IMR-90 (cell line): Measurements from ENCODE around the gene KATNB1. TPM values are rescaled to one million over a fixed set of nuclear protein-coding genes. Genes with fewer than 3 reads are reported as not detected.

Experiments
- ATAC-seq: fragments of 200-7000 bp; cut with Tn5 transposase; 2 replicates; pipeline ENCODE4 v1.9.1; 2020; ENCODE audit warnings: low read depth, mild to moderate bottlenecking, moderate library complexity
- BruUV-seq: library from RNA; stranded (reverse); fragments of 400-500 nt; replicated peaks from 2 replicates; lab custom pipeline; 2021; lab: Mats Ljungman, UMichigan
- CTCF ChIA-PET: fragments of 300-600 bp; formaldehyde crosslinking; extraction: SDS; loops from one replicate; lab custom pipeline; 2021; ENCODE audit warnings: antibody characterized with exemption; lab: Yijun Ruan, JAX
- POLR2A ChIA-PET: fragments of 300-600 bp; sonication (Branson Sonifier 250); formaldehyde crosslinking; loops from one replicate; lab custom pipeline; 2022; ENCODE audit warnings: antibody characterized with exemption; ENCODE audit not compliant: unreplicated experiment; lab: Charles Lee
- DNase-seq: peaks from one replicate; pipeline ENCODE4 v3.0.0; 2013
- H2AFZ ChIP-seq: replicated peaks from 2 replicates; pipeline ENCODE3; 2013; ENCODE audit warnings: low read length, mild to moderate bottlenecking; ENCODE audit not compliant: poor library complexity
- H2AK5ac ChIP-seq: 2 replicates; pipeline ENCODE4 v1.6.1; 2013; ENCODE audit warnings: low read depth, low read length, inconsistent platforms
- H2AK9ac ChIP-seq: replicated peaks from 2 replicates; pipeline ENCODE3; 2013; ENCODE audit warnings: mild to moderate bottlenecking, low read depth, low read length, moderate library complexity; ENCODE audit not compliant: poor library complexity
- H2BK120ac ChIP-seq: 2 replicates; pipeline ENCODE4 v1.6.1; 2013; ENCODE audit warnings: low read depth, low read length, inconsistent platforms
- H2BK15ac ChIP-seq: 3 replicates; pipeline ENCODE4 v1.6.1; 2013; ENCODE audit warnings: low read depth, low read length, inconsistent platforms
- H2BK20ac ChIP-seq: 2 replicates; pipeline ENCODE4 v1.6.1; 2013; ENCODE audit warnings: low read depth, mild to moderate bottlenecking, inconsistent platforms, low read length, moderate library complexity
- H2BK5ac ChIP-seq: 2 replicates; pipeline ENCODE4 v1.6.1; 2013; ENCODE audit warnings: mild to moderate bottlenecking, low read depth, low read length, inconsistent platforms; ENCODE audit not compliant: poor library complexity, severe bottlenecking
- H3K14ac ChIP-seq: replicated peaks from 2 replicates; pipeline ENCODE4 v1.6.1; 2013; ENCODE audit warnings: low read depth, low read length, inconsistent platforms
- H3K18ac ChIP-seq: 2 replicates; pipeline ENCODE4 v1.6.1; 2013; ENCODE audit warnings: low read depth, low read length, control low read depth
- H3K23ac ChIP-seq: 2 replicates; pipeline ENCODE4 v1.6.1; 2013; ENCODE audit warnings: low read depth, low read length, inconsistent platforms
- H3K27ac ChIP-seq: 2 replicates; pipeline ENCODE4 v1.5.1; 2013; ENCODE audit warnings: mild to moderate bottlenecking, control low read depth, low read length; ENCODE audit not compliant: insufficient read depth
- H3K27me3 ChIP-seq: 2 replicates; pipeline ENCODE4 v1.6.1; 2013; ENCODE audit warnings: low read length; ENCODE audit not compliant: control insufficient read depth, insufficient read depth
- H3K36me3 ChIP-seq: 2 replicates; pipeline ENCODE4 v1.6.1; 2013; ENCODE audit warnings: low read length, mixed read lengths; ENCODE audit not compliant: control insufficient read depth, insufficient read depth
- H3K4ac ChIP-seq: 2 replicates; pipeline ENCODE4 v1.6.1; 2013; ENCODE audit warnings: low read depth, low read length, inconsistent platforms
- H3K4me1 ChIP-seq: 2 replicates; pipeline ENCODE4 v1.6.1; 2013; ENCODE audit warnings: low read length, mixed read lengths; ENCODE audit not compliant: control insufficient read depth, insufficient read depth
- H3K4me2 ChIP-seq: 2 replicates; pipeline ENCODE4 v1.6.1; 2013; ENCODE audit warnings: low read depth, mild to moderate bottlenecking, control low read depth, low read length, moderate library complexity
- H3K4me3 ChIP-seq: 2 replicates; pipeline ENCODE4 v1.5.1; 2013; ENCODE audit warnings: low read depth, mild to moderate bottlenecking, control low read depth, low read length, moderate library complexity; ENCODE audit not compliant: insufficient read depth
- H3K56ac ChIP-seq: 2 replicates; pipeline ENCODE4 v1.6.1; 2013; ENCODE audit warnings: low read length, inconsistent platforms; ENCODE audit not compliant: insufficient read depth; ENCODE audit errors: extremely low read depth
- H3K79me1 ChIP-seq, 2 experiments: 2 replicates each; pipeline ENCODE4 v1.6.1; 2013; ENCODE audit warnings: low read length in 2 of 2, inconsistent platforms in 1 of 2, low read depth in 1 of 2
- H3K9ac ChIP-seq: 2 replicates; pipeline ENCODE4 v1.6.1; 2013; ENCODE audit warnings: low read depth, low read length, control low read depth
- H3K9me1 ChIP-seq: 2 replicates; pipeline ENCODE4 v1.6.1; 2013; ENCODE audit warnings: low read length, inconsistent platforms; ENCODE audit not compliant: insufficient read depth
- H3K9me3 ChIP-seq: 2 replicates; pipeline ENCODE4 v1.6.1; 2013; ENCODE audit warnings: low read length; ENCODE audit not compliant: control insufficient read depth, insufficient read depth
- H4K20me1 ChIP-seq: 2 replicates; pipeline ENCODE4 v1.6.1; 2013; ENCODE audit warnings: low read length, inconsistent platforms; ENCODE audit not compliant: insufficient read depth
- H4K5ac ChIP-seq: 2 replicates; pipeline ENCODE4 v1.6.1; 2013; ENCODE audit warnings: mild to moderate bottlenecking, low read depth, low read length, control low read depth
- H4K8ac ChIP-seq, 2 experiments: 2 replicates each; pipeline ENCODE4 v1.6.1; 2013; ENCODE audit warnings: low read depth in 2 of 2, low read length in 2 of 2, control low read depth in 1 of 2, inconsistent platforms in 1 of 2
- H4K91ac ChIP-seq: 2 replicates; pipeline ENCODE4 v1.6.1; 2013; ENCODE audit warnings: low read depth, low read length, inconsistent platforms; ENCODE audit not compliant: insufficient read depth
- CHD1 ChIP-seq: IDR thresholded peaks from 2 replicates; pipeline ENCODE4 v1.6.1; 2012; ENCODE audit warnings: low read depth, low read length, improper control_type of control experiment
- SMC3 ChIP-seq: fragments of 150-350 bp; IDR thresholded peaks from 2 replicates; pipeline ENCODE4 v1.6.1; 2016; ENCODE audit warnings: low read depth, mild to moderate bottlenecking, antibody characterized with exemption, low read length, moderate library complexity
- WGBS, 2 experiments: methylation state at CpG; one replicate each; pipeline versions ENCODE4 v1.1.5 to v1.1.7; 2013; ENCODE audit warnings: missing lambda C conversion rate in 2 of 2; ENCODE audit not compliant: insufficient read length in 1 of 2; ENCODE audit errors: extremely low coverage in 2 of 2; 5-methylcytosine and 5-hydroxymethylcytosine counted together
- dilution Hi-C: fragments of 300-500 bp; cut with HindIII; formaldehyde crosslinking; loops from one replicate; pipeline ENCODE4 v1.14.3; 2018; ENCODE audit warnings: low sequenced_read_pairs; ENCODE audit not compliant: unreplicated experiment
- in situ Hi-C: fragments of 300-500 bp; cut with MboI; formaldehyde crosslinking; loops from 3 replicates; pipeline ENCODE4 v1.14.3; 2019; ENCODE audit warnings: low sequenced_read_pairs, inconsistent platforms, mixed read lengths
- intact Hi-C: fragments of 100-400 bp; cut with micrococcal nuclease; formaldehyde crosslinking; loops from 2 replicates; pipeline ENCODE4 v1.10.0; 2022
- polyA plus RNA-seq, 3 experiments: library from polyadenylated mRNA; depleted of rRNA; stranded (reverse); fragments of >200 nt; gene quantifications; 2 replicates each; pipeline ENCODE4 v1.2.3, GENCODE V29; 2012; ENCODE audit warnings: low replicate concordance in 1 of 3
- total RNA-seq: library from RNA; depleted of rRNA; stranded (reverse); fragments of >200 nt; gene quantifications from 2 replicates; pipeline ENCODE4 v1.2.3, GENCODE V29; 2012

Gene KATNB1
- total and polyA plus RNA-seq, 2 of the 4 experiments (the other 2 are of a cell fraction) = 10.9 to 23.5 TPM

GRCh38 chr16:57734308-57734924 lies 1.2 kb upstream of the KATNB1 start:
- dilution Hi-C loops (no loop called here), intact Hi-C loops (no loop called here), in situ Hi-C loops (no loop called here)
- ChIA-PET CTCF (interaction anchor here (0.6 to 1.2 kb wide), 2 partner anchors 143 to 154 kb away, joined by 3 read pairs; no protein-coding TSS in a partner anchor), POLR2A (no interaction called here)
- Histone ChIP-seq H4K5ac (peak overlapping the region; percentile 76), H3K4me2 (peak overlapping the region; percentile 73), H2AFZ (peak overlapping the region; percentile 93), H3K79me1 (peaks cover 0 to 22% of the 10 kb centered on the region in 2 experiments; a peak in 2 of 4 replicates), H2AK9ac (peak overlapping the region; percentile 88), H3K9me1 (peaks cover 3% of the 10 kb centered on the region; the same call in 1 of the 2 replicates), H3K27ac (peak overlapping the region; percentile 84), H3K9ac (peak overlapping the region; percentile 81), H3K18ac (peak overlapping the region; percentile 26; the same call in 1 of the 2 replicates), H3K9me3 (no peaks in the 10 kb centered on the region), H2AK5ac (peak overlapping the region; percentile 53), H3K4me3 (peak overlapping the region; percentile 62), H3K14ac (peak overlapping the region; percentile 94), H2BK15ac (no peak overlapping the region), H3K36me3 (no peaks in the 10 kb centered on the region), H2BK120ac (peak overlapping the region; percentile 45; the same call in 1 of the 2 replicates), H2BK5ac (peak overlapping the region; percentile 72), H4K8ac (peak overlapping the region; percentile 97), H3K4me1 (peaks cover 10% of the 10 kb centered on the region), H4K20me1 (no peaks in the 10 kb centered on the region), H3K23ac (peak overlapping the region; percentile 54), H2BK20ac (no peak overlapping the region), H3K27me3 (no peaks in the 10 kb centered on the region), H3K56ac (peak overlapping the region; percentile 81), H4K91ac (peak overlapping the region; percentile 81), H3K4ac (peak overlapping the region; percentile 91)
- no peak for TF ChIP-seq SMC3
- TF ChIP-seq CHD1 = no peak
- WGBS, 2 experiments = 100% methylated on average over 2 of the region's 20 CpGs; no CpG with 5 or more reads in 1 of the 2 experiments
- ATAC-seq (no peak), DNase-seq (no peak)
- no TSS peak for BruUV-seq
